GM19099 (cell line): ENCODE data around the gene INS.

Experiments used
- POLR2A ChIP-seq: IDR thresholded peaks from 3 replicates; pipeline ENCODE4 v1.6.1; 2011; ENCODE audit warnings: low read depth; ENCODE audit not compliant: insufficient read length; ENCODE audit errors: extremely low read depth

INS gene

GRCh38 chr11:2191883-2192282 lies 30.9 kb upstream of the INS start:
- TF ChIP-seq POLR2A, result no peak

GRCh38 chr11:2190657-2191471 lies 29.9 kb upstream of the INS start:
- TF ChIP-seq POLR2A, result no peak

GRCh38 chr11:2189938-2190656 lies 29.1 kb upstream of the INS start:
- TF ChIP-seq POLR2A, result no peak

GRCh38 chr11:2188745-2189144 lies 27.7 kb upstream of the INS start:
- no peak for TF ChIP-seq POLR2A

GRCh38 chr11:2187280-2187707 lies 26.3 kb upstream of the INS start:
- TF ChIP-seq POLR2A, result no peak

- no peak for TF ChIP-seq POLR2A
Observed at GRCh38 chr11:2186669-2187279, 25.8 kb upstream of the INS start.

- no peak for TF ChIP-seq POLR2A
Observed at GRCh38 chr11:2185324-2186085, 24.5 kb upstream of the INS start.

GRCh38 chr11:2182692-2183474 lies 21.9 kb upstream of the INS start:
- no peak for TF ChIP-seq POLR2A

- no peak for TF ChIP-seq POLR2A
Observed at GRCh38 chr11:2182075-2182474, 21.1 kb upstream of the INS start.

GRCh38 chr11:2180789-2181370 lies 19.9 kb upstream of the INS start:
- TF ChIP-seq POLR2A, result no peak

GRCh38 chr11:2180347-2180746 lies 19.3 kb upstream of the INS start:
- no peak for TF ChIP-seq POLR2A

- TF ChIP-seq POLR2A, result no peak
Observed at GRCh38 chr11:2179516-2179915, 18.5 kb upstream of the INS start.

- TF ChIP-seq POLR2A, result no peak
Observed at GRCh38 chr11:2178906-2179494, 18.0 kb upstream of the INS start.

- TF ChIP-seq POLR2A, result no peak
Observed at GRCh38 chr11:2177076-2177475, 16.1 kb upstream of the INS start.
